Liver (tissue), 9 donors: Measurements from ENCODE around the gene HYLS1. TPM values are rescaled to one million over a fixed set of nuclear protein-coding genes. Genes with fewer than 3 reads are reported as not detected.
A peak's percentile ranks its signal among the peaks of the same experiment; 100 is the strongest.

ENCODE experiments used
- DNase-seq: peaks from one replicate; pipeline ENCODE4 v3.0.0-alpha.2; 2017; ENCODE audit warnings: low spot score
- H3K27ac ChIP-seq, 2 donors: one replicate each; pipeline ENCODE4 v1.7.0; 2013; ENCODE audit warnings: inconsistent platforms in 2 of 2, low read length in 2 of 2, control low read depth in 1 of 2, low read depth in 1 of 2, mild to moderate bottlenecking in 1 of 2
- H3K27me3 ChIP-seq, 4 donors: one replicate each; pipeline versions ENCODE4 v1.6.1 to v1.7.0; 2013; ENCODE audit warnings: low read length in 3 of 4, inconsistent platforms in 1 of 4, mild to moderate bottlenecking in 1 of 4, moderate library complexity in 1 of 4; ENCODE audit not compliant: control insufficient read depth in 4 of 4, insufficient read depth in 4 of 4
- H3K36me3 ChIP-seq, 4 donors: one replicate each; pipeline versions ENCODE4 v1.6.1 to v1.7.0; 2013; ENCODE audit warnings: low read length in 3 of 4, mild to moderate bottlenecking in 3 of 4, low read depth in 1 of 4, moderate library complexity in 1 of 4; ENCODE audit not compliant: control insufficient read depth in 4 of 4, insufficient read depth in 3 of 4
- H3K4me1 ChIP-seq, 4 donors: one replicate each; pipeline versions ENCODE4 v1.6.1 to v1.7.0; 2013; ENCODE audit warnings: low read length in 3 of 4, mild to moderate bottlenecking in 3 of 4, moderate library complexity in 1 of 4; ENCODE audit not compliant: control insufficient read depth in 4 of 4, insufficient read depth in 4 of 4
- H3K4me3 ChIP-seq, 3 donors: one replicate each; pipeline versions ENCODE4 v1.6.1 to v1.7.0; 2013; ENCODE audit warnings: low read length in 3 of 3, control low read depth in 1 of 3, low read depth in 1 of 3, mild to moderate bottlenecking in 1 of 3
- H3K9ac ChIP-seq, 2 donors: one replicate each; pipeline ENCODE4 v1.7.0; 2013; ENCODE audit warnings: low read length in 2 of 2, mild to moderate bottlenecking in 2 of 2, moderate library complexity in 2 of 2, control low read depth in 1 of 2, low read depth in 1 of 2
- H3K9me3 ChIP-seq, 4 donors: one replicate each; pipeline versions ENCODE4 v1.6.1 to v1.7.0; 2013; ENCODE audit warnings: low read length in 3 of 4; ENCODE audit not compliant: control insufficient read depth in 4 of 4
- ATF3 ChIP-seq: IDR thresholded peaks from 2 replicates; pipeline ENCODE4 v1.6.1; 2016; ENCODE audit warnings: antibody characterized with exemption
- CTCF ChIP-seq: fragments of 150-350 bp; IDR thresholded peaks from 2 replicates; pipeline ENCODE4 v1.5.1; 2017; ENCODE audit warnings: improper control_type of control experiment, low read depth, low read length; ENCODE audit not compliant: missing input control
- EGR1 ChIP-seq, 2 donors: IDR thresholded peaks; 2 replicates each; pipeline ENCODE4 v1.6.1; 2016 to 2018; ENCODE audit warnings: antibody characterized with exemption in 2 of 2, low read depth in 2 of 2
- FOXA1 ChIP-seq: IDR thresholded peaks from 2 replicates; pipeline ENCODE4 v1.6.1; 2016; ENCODE audit warnings: antibody characterized with exemption
- FOXA2 ChIP-seq: IDR thresholded peaks from 2 replicates; pipeline ENCODE4 v1.6.1; 2016; ENCODE audit warnings: antibody characterized with exemption
- HNF4G ChIP-seq: IDR thresholded peaks from 2 replicates; pipeline ENCODE4 v1.6.1; 2016; ENCODE audit warnings: antibody characterized with exemption
- JUND ChIP-seq, 2 donors: IDR thresholded peaks; 2 replicates each; pipeline ENCODE4 v1.6.1; 2016; ENCODE audit warnings: antibody characterized with exemption in 2 of 2
- MAX ChIP-seq: IDR thresholded peaks from 2 replicates; pipeline ENCODE4 v1.6.1; 2016; ENCODE audit warnings: antibody characterized with exemption
- NR2F2 ChIP-seq: IDR thresholded peaks from 2 replicates; pipeline ENCODE4 v1.6.1; 2016; ENCODE audit warnings: antibody characterized with exemption
- RAD21 ChIP-seq, 2 donors: IDR thresholded peaks; 2 replicates each; pipeline ENCODE4 v1.6.1; 2016; ENCODE audit warnings: antibody characterized with exemption in 2 of 2, mild to moderate bottlenecking in 2 of 2
- RXRA ChIP-seq, 2 donors: IDR thresholded peaks; 2 replicates each; pipeline ENCODE4 v1.6.1; 2017 to 2018; ENCODE audit warnings: antibody characterized with exemption in 2 of 2, mild to moderate bottlenecking in 1 of 2
- YY1 ChIP-seq: IDR thresholded peaks from 2 replicates; pipeline ENCODE4 v1.6.1; 2016; ENCODE audit warnings: antibody characterized with exemption, mild to moderate bottlenecking
- ZBTB33 ChIP-seq: IDR thresholded peaks from 2 replicates; pipeline ENCODE4 v1.6.1; 2016; ENCODE audit warnings: antibody characterized with exemption
- whole genome bisulfite sequencing: extraction: QIAGEN DNeasy Blood & Tissue Kit; methylation state at CpG from one replicate; pipeline ENCODE4 v1.1.7; 2013; 5-methylcytosine and 5-hydroxymethylcytosine counted together
- polyA plus RNA-seq, 2 donors: library from polyadenylated mRNA; stranded (reverse) in 1 of 2; unstranded in 1 of 2; fragments of 200-250 nt in 1 of 2; fragments of >200 nt in 1 of 2; fragmentation: Nextera tagmentation in 1 of 2; extraction: Ambion mirVana in 1 of 2; gene quantifications; one replicate each; pipeline versions ENCODE4 v1.2.1 to v1.2.3, GENCODE V29; 2013 to 2015
- total RNA-seq, 2 donors: library from RNA; depleted of rRNA; stranded (reverse); fragments of >200 nt; gene quantifications; one replicate each; pipeline ENCODE4 v1.2.3, GENCODE V29; 2014
- donor health status: healthy.
- donor health status: healthy.
- donor health status: healthy.
- donor health status: healthy.
- donor health status: healthy.

Gene HYLS1
- total and polyA plus RNA-seq, 4 donors = 1.9 to 4.9 (median 3.7) TPM

- TF ChIP-seq ZBTB33 (no peak), YY1 (no peak)
Observed at GRCh38 chr11:125922156-125922555, 34.7 kb downstream of the HYLS1 start (continued).

- no peaks in the 10 kb centered on the region for H3K36me3 ChIP-seq
- no peaks in the 10 kb centered on the region for H3K9me3 ChIP-seq
- TF ChIP-seq RAD21 (IDR thresholded peaks at IDR 0.05) (peak; percentile 92 to 96), ZBTB33 (no peak), CTCF (peak; percentile 85)
- peaks cover 3 to 15% (median 7%) of the 10 kb centered on the region in 4 donors for H3K4me1 ChIP-seq
- no peak overlapping the region for H3K9ac ChIP-seq
- peak; percentile 58 for DNase-seq
- H3K4me3 ChIP-seq = no peak overlapping the region
- no peak overlapping the region for H3K27ac ChIP-seq
- 7% methylated on average over 8 of the region's 8 CpGs for WGBS
- H3K27me3 ChIP-seq = no peaks in the 10 kb centered on the region
Observed at GRCh38 chr11:125923012-125923579, 35.6 kb downstream of the HYLS1 start.

GRCh38 chr11:125923633-125924032, 36.2 kb downstream of the HYLS1 start:
- no peak for DNase-seq
- no peak overlapping the region for H3K27ac ChIP-seq
- H3K27me3 ChIP-seq = no peaks in the 10 kb centered on the region
- H3K9ac ChIP-seq = no peak overlapping the region
- no peaks in the 10 kb centered on the region for H3K9me3 ChIP-seq
- TF ChIP-seq CTCF (no peak), ATF3 (no peak), FOXA2 (no peak), EGR1 (IDR thresholded peaks at IDR 0.05; ENCODE audit: low read depth in 2 of 2) (no peak), ZBTB33 (no peak), JUND (IDR thresholded peaks at IDR 0.05) (no peak), YY1 (no peak), RXRA (IDR thresholded peaks at IDR 0.05) (no peak), HNF4G (no peak), MAX (no peak), NR2F2 (no peak), FOXA1 (no peak)
- peaks cover 3 to 15% (median 7%) of the 10 kb centered on the region in 4 donors for H3K4me1 ChIP-seq
- no peak overlapping the region for H3K4me3 ChIP-seq
- 89% methylated on average over 8 of the region's 8 CpGs for WGBS
- H3K36me3 ChIP-seq = no peaks in the 10 kb centered on the region
